SKM-1 treated with dmso at 0.1 percent for 144 hours (cell line): Measurements from ENCODE around the gene GRXCR2.
"Not testable (repeated sequence)": the region's sequence is repeated elsewhere in the genome, so short reads cannot be mapped to it uniquely, and the experiment has no call there.

Source experiments
- DNase-seq: peaks from one replicate; lab custom pipeline; 2025; ENCODE audit not compliant: unreplicated experiment; lab: John Stamatoyannopoulos, UW

GRXCR2 gene

DNA sequence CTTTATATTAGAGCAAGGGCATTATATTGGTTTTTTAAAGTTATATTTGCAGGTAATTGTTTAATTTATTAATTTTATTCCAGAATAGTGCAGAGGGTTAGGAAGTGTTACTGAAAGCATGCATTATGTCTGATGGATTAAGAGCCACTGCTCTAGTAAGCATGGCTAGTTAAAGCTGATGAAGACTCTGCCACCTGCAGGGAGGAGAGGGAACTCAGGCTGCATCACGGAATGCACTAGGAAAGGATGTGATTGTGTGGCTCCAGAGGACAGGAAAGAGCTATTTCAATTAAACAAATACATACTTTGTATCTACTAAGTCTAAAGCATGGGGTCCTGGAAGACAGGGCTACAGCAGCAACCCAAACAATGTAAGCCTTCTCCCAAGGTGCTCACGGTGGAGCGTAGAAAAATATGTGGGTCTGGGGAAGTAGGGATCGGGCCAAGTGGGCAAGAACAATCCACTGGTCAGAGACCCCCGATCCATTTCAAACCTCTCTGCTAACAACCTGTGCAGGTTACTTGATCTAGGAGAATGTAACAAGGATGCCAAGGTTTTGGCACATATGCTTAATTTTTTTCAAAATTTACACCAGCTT lies 15.3 kb upstream of the GRXCR2 start:
- peak; percentile 4 for DNase-seq

DNA sequence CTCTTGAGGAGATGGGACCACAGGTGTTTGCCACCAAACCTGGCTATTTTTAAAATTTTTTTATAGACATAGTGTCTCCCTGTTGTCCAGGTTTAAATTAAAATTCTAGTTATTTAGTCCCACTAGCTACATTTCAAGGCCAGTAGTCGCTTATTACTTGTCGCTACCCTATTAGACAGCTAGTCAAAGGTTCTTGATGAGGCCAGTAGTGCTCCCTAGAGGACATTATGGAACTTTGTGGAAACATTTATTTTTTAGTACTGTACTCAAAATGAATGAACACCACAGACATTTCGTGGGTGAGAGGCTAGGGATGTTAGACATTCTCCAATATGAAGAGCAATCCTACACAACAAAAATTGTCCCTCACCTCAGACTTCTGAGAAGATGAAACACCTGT lies 14.4 kb upstream of the GRXCR2 start:
- no peak for DNase-seq

DNA sequence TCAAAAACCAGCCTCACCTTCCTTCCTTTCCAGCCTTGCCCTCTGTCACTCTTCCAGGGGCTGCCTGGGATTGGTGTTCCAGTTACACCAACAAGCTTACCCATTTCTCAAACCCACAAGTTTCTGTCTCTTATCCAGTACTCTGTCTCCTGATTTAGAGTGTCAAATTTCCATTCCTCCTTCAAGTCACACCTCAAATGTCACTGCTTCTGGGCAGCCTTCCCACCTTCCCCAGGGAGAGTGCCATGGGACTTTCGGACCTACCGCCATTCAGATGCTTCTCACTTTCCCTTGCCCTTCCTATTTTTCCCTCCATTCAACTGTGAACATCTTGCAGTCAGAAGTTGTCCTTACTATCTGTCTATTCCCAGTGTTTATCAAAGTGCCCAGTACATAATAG lies 2.0 kb upstream of the GRXCR2 start:
- no peak for DNase-seq

DNA sequence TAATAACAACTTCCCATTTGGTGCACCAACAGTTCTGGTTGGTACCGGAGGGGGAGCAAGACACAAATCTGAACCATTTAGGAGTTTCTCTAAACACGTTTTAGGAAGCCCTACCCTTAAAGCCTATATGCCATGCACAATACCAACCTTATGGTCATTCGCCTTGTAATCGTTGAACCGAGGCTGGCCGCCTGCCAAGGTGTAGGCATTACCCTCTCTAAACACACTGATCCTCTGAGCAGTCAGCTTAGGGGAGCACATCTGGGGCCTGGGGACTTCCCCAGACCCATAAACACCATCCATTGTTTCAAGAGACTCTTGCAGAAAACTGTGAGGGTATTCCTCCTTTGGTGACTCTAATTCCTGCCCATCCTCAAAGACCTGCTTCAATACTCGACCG lies 328 bp downstream of the GRXCR2 start:
- no peak for DNase-seq

DNA sequence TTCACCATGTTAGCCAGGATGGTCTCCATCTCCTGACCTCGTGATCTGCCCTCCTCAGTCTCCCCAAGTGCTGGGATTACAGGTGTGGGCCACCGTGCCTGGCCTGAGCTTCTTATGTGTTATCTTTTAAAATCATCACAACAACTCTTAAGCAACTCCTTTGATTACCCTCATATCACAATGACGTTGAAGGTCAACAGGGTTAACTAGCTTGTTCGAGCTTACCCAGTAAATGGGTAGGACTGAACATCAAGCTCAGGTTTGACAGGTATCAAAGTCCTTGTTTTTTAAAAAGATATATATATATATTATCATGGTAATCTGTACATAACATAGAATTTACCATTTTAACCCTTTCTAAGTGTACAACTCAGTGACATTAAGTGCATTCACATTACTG lies 3.1 kb downstream of the GRXCR2 start:
- no peak for DNase-seq

DNA sequence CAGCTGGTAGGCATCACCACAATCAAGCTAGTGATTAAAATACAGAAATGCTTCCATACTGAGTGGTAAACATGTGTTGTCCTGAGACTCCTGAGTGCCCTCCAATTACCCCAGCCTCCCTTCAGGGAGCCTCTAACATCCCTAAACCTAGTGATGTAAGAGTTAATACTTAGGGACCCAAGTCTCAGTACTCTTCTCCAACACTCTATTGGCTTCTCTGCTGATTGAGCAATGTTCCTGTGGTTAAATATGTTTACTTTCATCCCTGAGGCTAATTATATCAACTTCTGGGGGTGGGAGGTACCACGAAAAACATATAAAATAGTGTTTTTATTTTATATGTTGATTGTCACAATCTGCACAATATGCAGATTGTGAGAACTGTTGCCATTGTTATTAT lies 5.0 kb downstream of the GRXCR2 start:
- DNase-seq, result no peak

DNA sequence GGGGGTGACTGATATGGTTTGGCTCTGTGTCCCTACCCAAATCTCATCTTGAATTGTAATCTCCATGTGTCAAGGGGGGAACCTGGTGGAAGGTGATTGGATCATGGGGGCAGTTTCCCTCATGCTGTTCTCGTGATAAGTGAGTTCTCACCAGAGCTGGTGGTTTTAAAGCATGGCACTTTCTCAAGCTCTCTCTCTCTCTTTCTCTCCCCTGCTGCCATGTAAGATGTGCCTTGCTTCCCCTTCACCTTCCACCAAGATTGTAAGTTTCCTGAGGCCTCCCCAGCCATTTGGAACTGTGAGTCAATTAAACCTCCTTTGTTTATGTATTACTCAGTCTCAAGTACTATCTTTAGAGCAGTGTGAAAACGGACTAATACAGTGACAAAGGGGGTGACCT lies 8.4 kb downstream of the GRXCR2 start:
- DNase-seq, result not testable (repeated sequence)

DNA sequence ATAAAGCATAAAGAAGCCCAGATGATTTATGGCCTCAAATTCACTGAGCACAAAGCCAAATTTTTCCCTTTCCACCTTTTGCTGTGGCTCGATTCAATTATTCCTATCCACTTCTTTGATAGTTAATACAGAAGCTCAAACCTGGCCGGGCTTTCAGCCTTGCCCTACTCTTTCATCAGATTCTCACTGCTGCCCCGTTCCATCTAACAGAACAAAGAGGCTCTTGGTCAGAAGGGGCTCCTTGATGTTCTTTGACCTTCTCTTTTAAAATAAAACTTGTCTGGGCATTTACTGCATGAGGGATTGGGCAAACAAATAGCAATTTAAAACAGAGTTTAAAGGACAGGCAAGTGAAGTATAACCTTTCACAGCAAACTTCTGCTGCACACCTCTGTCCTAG lies 9.8 kb downstream of the GRXCR2 start:
- DNase-seq, result no peak

DNA sequence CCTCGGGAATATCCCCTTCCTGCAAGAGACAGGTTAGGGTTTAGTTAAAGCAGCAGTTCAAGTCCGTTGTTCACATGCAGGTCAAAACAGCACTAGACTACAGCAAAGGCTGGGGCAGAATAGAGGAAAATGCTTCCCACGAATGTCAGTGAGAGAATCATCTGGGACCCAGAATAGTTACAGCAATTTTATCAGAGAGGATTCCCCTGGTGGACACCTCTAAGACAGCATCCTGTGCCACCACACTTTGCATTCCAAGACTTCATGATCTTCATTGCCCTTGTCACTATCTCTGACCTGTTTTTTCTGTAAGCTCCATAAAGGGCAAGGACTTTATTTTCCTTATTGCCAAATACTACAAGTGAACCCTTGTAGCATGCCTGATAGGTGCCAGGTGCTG lies 12.9 kb downstream of the GRXCR2 start:
- no peak for DNase-seq

DNA sequence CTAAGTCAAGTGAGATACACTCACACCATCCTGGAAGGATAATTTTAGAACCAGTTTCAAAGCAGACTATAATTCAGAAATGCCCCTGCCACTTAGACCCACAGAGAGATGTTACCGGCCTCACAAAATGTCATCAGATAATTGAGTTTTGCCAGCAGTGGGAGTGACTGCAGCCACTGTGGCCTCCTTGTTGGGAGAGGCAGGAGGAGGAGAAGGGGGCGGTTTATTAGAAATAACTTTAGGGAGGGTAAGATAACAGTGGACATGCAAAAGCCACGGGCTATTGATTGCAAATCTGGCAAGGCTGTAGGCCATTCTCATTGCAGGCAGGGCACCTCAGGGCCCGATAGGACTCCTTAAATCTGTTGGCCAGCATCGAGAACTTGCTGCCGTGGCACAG lies 13.4 kb downstream of the GRXCR2 start:
- no peak for DNase-seq

DNA sequence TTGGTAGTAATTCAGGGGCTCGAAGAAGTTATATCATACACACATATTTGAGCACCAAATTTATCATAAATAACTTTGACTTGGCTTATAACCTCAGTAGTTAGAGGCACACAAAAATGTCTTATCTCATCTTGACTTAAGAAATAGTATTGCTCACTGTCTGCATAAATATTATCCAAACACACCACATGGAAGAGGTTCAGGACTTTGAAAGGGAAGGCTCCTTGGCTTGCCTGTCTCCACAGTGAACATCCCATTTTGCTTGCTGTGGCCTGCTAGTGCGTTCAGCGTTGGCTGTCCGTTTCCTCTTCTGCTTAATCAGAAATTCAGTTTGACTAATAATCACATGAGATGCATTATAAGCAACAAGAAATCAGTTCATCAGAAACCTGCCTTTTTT lies 13.9 kb downstream of the GRXCR2 start:
- no peak for DNase-seq

DNA sequence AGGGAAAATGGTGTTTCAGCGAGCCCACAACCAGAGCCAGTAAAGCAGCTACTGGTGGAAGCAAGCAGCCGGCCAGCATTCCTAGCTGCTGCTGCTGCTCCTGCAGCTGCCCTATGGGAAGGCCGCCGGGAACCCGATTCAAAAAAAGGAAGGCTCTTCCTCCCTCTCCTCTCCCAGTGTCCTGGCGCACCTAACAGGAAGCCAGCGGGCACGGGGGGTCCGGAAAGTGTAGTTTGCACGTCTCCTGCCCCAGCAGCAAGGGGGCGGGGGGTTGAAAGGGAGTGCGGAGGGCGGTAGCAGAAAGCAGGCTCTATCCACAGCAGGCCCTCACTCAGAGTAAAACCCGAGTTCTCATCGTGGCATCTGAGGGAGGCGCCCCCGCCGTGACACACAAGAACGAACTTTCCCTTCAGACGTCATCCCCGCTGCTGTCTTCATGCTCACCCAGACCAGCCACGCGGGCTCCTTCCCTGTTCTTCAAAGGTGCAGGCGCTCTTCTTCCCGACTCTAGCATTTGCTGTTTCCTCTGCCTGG lies 16.5 kb downstream of the GRXCR2 start:
- no peak for DNase-seq

DNA sequence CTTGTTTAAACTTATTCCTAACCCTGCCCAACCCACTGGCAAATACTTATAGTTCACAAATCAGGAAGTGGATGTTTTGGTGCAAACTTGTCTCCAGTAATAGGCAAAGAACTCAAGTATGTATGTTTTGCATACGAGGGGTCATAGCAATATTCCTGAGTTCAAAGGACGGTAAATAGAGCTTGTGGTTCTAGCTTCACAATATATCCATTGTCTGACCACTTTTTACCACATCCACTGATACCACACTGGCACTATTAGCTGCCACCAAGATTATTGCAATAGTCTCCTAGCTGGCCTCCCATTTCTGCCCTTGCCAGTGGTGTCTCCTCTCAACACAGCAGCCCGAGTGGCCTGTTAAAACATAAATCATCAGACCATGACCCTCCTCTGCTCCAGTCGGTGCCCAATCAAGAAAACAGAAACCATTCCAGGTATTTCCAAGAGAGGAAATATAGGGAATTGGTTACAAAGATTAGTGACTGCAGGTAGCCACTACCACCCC lies 17.0 kb downstream of the GRXCR2 start:
- no peak for DNase-seq

DNA sequence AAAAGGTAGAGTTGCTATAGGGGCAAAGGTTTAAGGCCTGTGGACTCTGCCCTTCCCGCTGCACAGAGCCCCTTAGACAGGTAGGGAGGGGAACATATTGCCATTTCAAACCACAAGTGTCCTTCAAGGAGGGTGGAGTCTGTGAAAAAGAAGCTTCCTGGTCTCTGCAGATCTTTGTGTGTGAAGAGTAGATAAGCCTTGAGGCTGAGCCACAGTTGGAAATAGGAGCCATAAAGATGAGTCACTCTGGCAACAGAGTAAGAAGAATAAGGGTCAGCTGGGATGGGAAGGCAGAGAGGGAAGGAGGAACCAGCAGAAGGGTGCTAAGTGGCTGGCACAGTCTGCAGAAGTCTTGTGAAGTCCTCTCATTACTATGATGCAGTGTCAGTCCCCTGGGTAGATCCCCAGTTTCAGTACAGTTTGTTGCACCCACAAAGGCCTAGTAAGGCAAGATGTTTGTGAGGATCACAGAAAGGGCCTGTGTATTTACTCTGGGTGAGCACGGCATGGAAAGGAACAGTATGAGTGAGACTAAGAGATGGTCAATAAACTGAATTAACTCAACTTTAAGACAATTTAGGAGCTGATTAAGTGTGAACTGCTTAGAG lies 18.1 kb downstream of the GRXCR2 start:
- DNase-seq, result peak; percentile 59

DNA sequence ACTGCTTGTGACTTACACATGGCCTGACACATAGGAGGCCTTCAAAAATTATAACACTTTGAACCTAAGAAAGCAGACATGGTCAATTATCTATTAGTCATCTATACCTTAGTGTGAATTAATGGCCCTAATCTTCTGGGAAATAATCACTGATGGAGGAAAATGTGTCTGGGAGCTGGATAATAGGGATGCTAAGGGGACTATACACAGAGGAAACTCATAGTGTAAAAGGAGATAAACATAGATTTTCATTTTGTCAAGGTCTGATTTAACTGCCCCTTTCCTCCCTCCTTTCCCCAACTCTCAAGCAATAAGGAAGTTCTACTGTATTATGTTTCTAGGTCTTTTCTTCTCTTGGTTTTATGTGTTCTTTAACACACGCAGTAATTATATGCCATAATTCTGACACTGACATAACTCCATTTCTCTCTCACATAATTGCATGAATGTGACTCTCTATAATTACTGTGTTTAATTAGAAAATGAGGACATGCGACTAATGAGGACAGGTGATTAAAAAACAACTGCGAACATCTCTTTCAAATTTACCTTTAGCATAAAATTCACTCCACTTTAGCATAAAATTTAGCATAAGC lies 18.9 kb downstream of the GRXCR2 start:
- no peak for DNase-seq

DNA sequence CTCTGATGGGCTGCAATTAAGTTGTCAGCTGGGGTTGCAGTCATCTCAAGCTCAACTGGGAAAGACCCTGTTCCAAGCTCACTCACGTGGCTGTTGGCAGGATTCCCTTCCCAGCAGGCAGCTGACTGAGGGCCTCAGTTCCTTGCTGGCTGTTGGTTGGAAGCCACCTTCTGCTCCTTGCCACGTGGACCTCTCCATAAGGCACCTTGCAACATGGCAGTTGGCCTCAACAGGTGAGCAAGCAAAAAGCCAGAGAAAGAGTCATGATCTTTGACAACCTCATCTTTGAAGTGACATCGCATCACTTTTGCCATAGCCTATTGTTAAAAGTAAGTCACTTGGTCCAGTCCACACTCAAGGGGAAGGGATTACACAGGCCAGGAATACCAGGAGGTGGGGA lies 19.8 kb downstream of the GRXCR2 start:
- DNase-seq, result no peak

DNA sequence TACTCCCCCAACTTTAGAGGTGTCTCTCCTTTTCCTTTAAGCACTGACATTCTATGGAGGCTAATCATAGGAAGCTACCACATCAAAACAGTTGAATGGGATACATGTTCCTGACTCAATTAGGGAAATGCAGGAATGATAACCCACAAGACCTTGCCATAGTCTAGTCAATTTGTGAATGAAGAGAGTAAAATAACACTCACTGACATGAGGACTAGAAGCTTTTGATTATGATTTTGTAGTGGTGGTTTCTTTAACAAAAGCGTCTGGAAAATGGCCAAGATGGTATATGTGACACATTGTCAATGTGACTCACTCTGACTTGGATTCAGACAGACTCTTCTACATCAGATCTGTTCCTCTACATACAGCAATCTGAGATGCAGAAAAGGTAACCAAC lies 24.0 kb downstream of the GRXCR2 start:
- no peak for DNase-seq

DNA sequence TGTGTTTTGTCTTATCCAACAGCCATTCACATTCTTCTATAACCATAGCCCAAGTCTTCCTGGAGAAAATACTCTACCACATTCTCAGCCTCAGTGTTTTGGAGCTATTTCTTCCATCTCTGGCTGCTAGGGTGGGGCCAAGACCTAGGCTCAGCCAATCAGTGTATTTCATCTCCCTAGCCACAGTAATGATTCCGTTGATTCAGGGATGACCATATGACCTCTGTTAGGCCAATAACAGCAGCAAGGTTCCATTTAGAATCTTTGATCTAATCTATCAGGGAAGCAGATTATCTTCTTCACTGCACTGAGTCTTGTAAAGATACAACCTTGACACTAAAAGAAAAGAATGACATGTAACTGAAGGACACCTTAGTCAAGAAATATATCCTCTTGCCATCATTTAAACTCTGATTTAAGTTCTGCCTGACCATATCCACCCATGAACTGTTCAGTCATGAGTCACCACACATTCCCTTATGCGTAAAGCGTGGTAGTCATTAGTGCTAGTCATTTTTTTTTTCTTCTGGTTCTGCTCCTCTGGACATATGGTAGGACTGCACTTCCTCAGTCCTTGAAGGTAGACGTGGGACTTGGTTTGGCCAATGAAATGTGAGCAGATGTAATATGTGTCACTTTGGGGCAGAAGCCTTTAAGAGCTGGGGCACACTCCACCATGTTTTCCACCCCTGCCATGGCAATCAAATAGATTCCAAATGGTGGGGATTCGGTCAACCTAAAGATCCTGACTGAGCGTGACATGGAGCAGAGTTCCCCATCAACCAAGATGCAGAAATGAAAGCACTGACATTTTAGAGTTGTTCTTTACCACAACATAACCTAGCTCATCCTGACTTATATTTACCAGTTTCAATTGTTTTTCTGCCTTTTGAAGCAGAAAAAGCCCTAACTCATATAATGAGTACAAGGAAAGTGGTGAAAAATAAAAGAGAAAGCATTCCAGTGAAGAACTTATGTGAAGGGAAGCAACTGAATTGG lies 25.0 kb downstream of the GRXCR2 start:
- no peak for DNase-seq

DNA sequence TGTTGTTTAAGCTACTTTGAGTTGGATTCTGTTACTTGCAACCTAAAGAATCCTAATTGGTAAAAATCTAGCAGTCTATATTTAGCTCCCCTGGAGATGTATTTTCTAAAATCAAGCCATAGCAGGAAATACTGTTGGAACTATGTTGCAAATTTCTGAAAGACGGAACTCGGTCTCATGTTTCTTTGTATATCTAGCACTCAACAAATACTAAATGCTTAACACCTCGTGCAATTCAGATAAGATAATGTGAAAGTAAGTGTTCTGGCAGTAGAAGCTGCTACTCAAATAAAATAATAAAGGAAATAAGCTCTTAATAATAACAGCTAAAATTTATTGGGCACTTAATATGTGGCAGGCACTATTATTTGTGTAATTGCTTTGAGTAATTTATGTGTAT lies 26.7 kb downstream of the GRXCR2 start:
- no peak for DNase-seq

DNA sequence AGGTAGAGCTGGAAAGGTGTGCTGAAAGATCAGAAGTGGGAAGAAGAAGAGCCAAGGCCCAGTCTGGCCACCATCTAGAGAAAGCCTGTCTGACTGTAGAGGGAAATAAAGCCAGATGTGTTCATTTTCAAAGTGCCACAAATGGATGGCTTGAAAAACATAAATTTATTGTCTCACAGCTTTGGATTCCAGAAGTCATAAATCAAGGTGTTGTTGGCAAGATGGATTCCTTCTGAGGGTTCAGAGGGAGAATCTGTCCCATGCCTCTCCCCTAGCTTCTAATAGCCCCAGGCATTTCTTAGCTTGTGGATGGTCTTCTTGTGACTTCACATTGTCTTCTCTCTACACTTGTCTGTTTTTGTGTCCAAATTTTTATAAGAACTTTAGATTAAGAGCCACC lies 31.5 kb downstream of the GRXCR2 start:
- DNase-seq, result no peak

DNA sequence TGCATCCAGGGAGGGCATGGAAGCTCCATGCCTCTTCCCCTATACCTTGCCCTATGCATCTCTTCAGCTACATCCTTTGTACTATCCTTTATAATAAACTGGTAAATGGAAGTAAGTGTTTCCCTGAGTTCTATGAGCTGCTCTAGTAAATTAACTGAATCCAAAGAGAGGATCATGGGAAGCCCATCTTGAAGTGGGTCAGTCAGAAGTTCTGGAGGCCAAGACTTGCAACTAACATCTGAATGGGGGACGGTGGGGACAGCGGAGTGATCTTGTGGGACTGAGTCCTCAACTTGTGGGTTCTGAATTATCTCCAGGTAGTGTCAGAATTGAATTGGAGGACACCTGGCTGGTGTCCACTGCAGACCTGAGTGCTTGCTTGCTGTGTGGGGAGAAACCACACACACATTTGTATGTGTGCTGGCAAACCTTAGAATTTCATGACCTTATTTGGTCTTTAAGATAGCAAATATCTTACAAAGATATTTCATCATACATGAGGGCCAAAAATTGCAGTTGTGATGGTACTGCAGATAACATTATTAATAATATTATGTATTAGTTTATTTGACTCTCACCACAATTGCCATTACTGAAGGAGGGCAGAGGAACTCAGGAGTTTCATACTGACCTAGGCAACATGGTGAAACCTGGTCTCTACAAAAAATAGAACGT lies 32.2 kb downstream of the GRXCR2 start:
- no peak for DNase-seq
